HepG2 (cell line): Measurements from ENCODE around the gene PPY. TPM values are rescaled to one million over a fixed set of nuclear protein-coding genes. Genes with fewer than 3 reads are reported as not detected.

Experiments
- ATF7 ChIP-seq, 2 experiments: fragments of 450-650 bp in 1 of 2; sonication (generic) in 1 of 2; formaldehyde crosslinking in 1 of 2; IDR thresholded peaks; 2 replicates each; pipeline versions ENCODE4 v1.4.0 to v1.6.1; 2016 to 2020; ENCODE audit warnings: antibody characterized with exemption in 1 of 2, mild to moderate bottlenecking in 1 of 2, missing genetic modification reagents in 1 of 2
- ELF4 ChIP-seq: sonication (generic); formaldehyde crosslinking; IDR thresholded peaks from 2 replicates; pipeline ENCODE4 v1.5.0; 2020; ENCODE audit warnings: missing genetic modification reagents, mild to moderate bottlenecking, moderate library complexity, borderline replicate concordance
- FOXO1 ChIP-seq: sonication (generic); formaldehyde crosslinking; IDR thresholded peaks from 2 replicates; pipeline ENCODE4 v1.4.0; 2020; ENCODE audit warnings: missing genetic modification reagents
- KAT2B ChIP-seq: fragments of 150-350 bp; IDR thresholded peaks from 2 replicates; pipeline ENCODE4 v1.6.1; 2014; ENCODE audit warnings: low read depth, low read length, borderline replicate concordance
- MYNN ChIP-seq: sonication (generic); formaldehyde crosslinking; IDR thresholded peaks from 2 replicates; pipeline ENCODE4 v1.4.0; 2020; ENCODE audit warnings: mild to moderate bottlenecking, low read depth, missing genetic modification reagents
- NFIB ChIP-seq: sonication (generic); formaldehyde crosslinking; IDR thresholded peaks from 2 replicates; pipeline ENCODE4 v1.9.0; 2021; ENCODE audit warnings: missing genetic modification reagents, mild to moderate bottlenecking, borderline replicate concordance
- NPAS2 ChIP-seq: sonication (generic); formaldehyde crosslinking; IDR thresholded peaks from 2 replicates; pipeline ENCODE4 v1.8.0; 2022; ENCODE audit warnings: mild to moderate bottlenecking, missing genetic modification reagents, borderline replicate concordance
- NR2F2 ChIP-seq: IDR thresholded peaks from 2 replicates; pipeline ENCODE4 v1.6.1; 2012; ENCODE audit warnings: low read depth, inconsistent platforms, borderline replicate concordance
- PRPF4 ChIP-seq: fragments of 200-400 bp; formaldehyde crosslinking; IDR thresholded peaks from 2 replicates; pipeline ENCODE4 v1.6.1; 2016; ENCODE audit warnings: low read length, low read depth; ENCODE audit not compliant: poor library complexity, severe bottlenecking
- REXO4 ChIP-seq: sonication (generic); formaldehyde crosslinking; IDR thresholded peaks from 2 replicates; pipeline ENCODE4 v1.8.0; 2022; ENCODE audit warnings: missing genetic modification reagents, mild to moderate bottlenecking, borderline replicate concordance
- TBL1XR1 ChIP-seq: fragments of 150-350 bp; IDR thresholded peaks from 2 replicates; pipeline ENCODE4 v1.6.1; 2014; ENCODE audit warnings: borderline replicate concordance, low read length; ENCODE audit not compliant: partially characterized antibody
- ZC3H13 ChIP-seq: sonication (generic); formaldehyde crosslinking; IDR thresholded peaks from 2 replicates; pipeline ENCODE4 v1.8.1; 2023; ENCODE audit warnings: mild to moderate bottlenecking, missing genetic modification reagents, moderate library complexity
- ZFAT ChIP-seq: sonication (generic); formaldehyde crosslinking; conservative IDR thresholded peaks from 2 replicates; pipeline ENCODE4 v1.8.1; 2023; ENCODE audit warnings: missing genetic modification reagents, inconsistent platforms
- ZNF530 ChIP-seq: sonication (generic); formaldehyde crosslinking; IDR thresholded peaks from 2 replicates; pipeline ENCODE4 v1.5.0; 2020; ENCODE audit warnings: low read depth, mild to moderate bottlenecking, missing genetic modification reagents
- ZNF550 ChIP-seq: sonication (generic); formaldehyde crosslinking; IDR thresholded peaks from 2 replicates; pipeline ENCODE4 v1.4.0; 2020; ENCODE audit warnings: mild to moderate bottlenecking, missing genetic modification reagents, borderline replicate concordance
- ZNF567 ChIP-seq: sonication (generic); formaldehyde crosslinking; IDR thresholded peaks from 2 replicates; pipeline ENCODE4 v1.8.1; 2023; ENCODE audit warnings: mild to moderate bottlenecking, missing genetic modification reagents, borderline replicate concordance
- ZNF660 ChIP-seq: sonication (generic); formaldehyde crosslinking; IDR thresholded peaks from 2 replicates; pipeline ENCODE4 v1.5.1; 2020; ENCODE audit warnings: mild to moderate bottlenecking, low read depth, missing genetic modification reagents, borderline replicate concordance
- ZNF780A ChIP-seq: sonication (generic); formaldehyde crosslinking; IDR thresholded peaks from 2 replicates; pipeline ENCODE4 v1.8.0; 2022; ENCODE audit warnings: mild to moderate bottlenecking, missing genetic modification reagents, moderate library complexity
- ZSCAN25 ChIP-seq: sonication (generic); formaldehyde crosslinking; IDR thresholded peaks from 2 replicates; pipeline ENCODE4 v1.8.0; 2022; ENCODE audit warnings: mild to moderate bottlenecking, missing genetic modification reagents
- polyA plus RNA-seq, 8 experiments: library from polyadenylated mRNA; depleted of rRNA in 3 of 8; stranded (reverse) in 7 of 8; unstranded in 1 of 8; fragments of >200 nt; fragmentation: Illumina TruSeq in 4 of 8; extraction: Trizol in 4 of 8; gene quantifications; 2 replicates each; pipeline versions ENCODE4 v1.2.1 to v1.2.3, GENCODE V29; 2011 to 2016; ENCODE audit warnings: low read depth in 4 of 8, missing spikeins in 1 of 8, mixed read lengths in 1 of 8; ENCODE audit not compliant: insufficient read depth in 1 of 8
- total RNA-seq, 5 experiments: library from RNA; depleted of rRNA; stranded (reverse); fragments of >200 nt; fragmentation: Illumina TruSeq; extraction: Trizol; gene quantifications; 2 replicates each; pipeline ENCODE4 v1.2.3, GENCODE V29; 2016; ENCODE audit warnings: low read depth in 1 of 5
- TF ChIP-seq, protein P1 (sequence below): sonication (generic); formaldehyde crosslinking; IDR thresholded peaks from 2 replicates; pipeline ENCODE4 v1.4.0; 2020; ENCODE audit warnings: mild to moderate bottlenecking, missing genetic modification reagents
- TF ChIP-seq, protein P2 (sequence below): sonication (generic); formaldehyde crosslinking; IDR thresholded peaks from 2 replicates; pipeline ENCODE4 v1.8.1; 2023; ENCODE audit warnings: missing genetic modification reagents, inconsistent platforms, borderline replicate concordance
- TF ChIP-seq, protein P3 (sequence below): IDR thresholded peaks from 2 replicates; pipeline ENCODE4 v1.4.0; 2020; ENCODE audit warnings: mild to moderate bottlenecking, missing genetic modification reagents
- TF ChIP-seq, protein P4 (sequence below): sonication (generic); formaldehyde crosslinking; conservative IDR thresholded peaks from 2 replicates; pipeline ENCODE4 v1.4.0; 2020; ENCODE audit warnings: missing genetic modification reagents

Gene PPY
- total and polyA plus RNA-seq, 2 of the 13 experiments (the other 11 are each of a cell fraction or from before 2014, with no cell fraction given), result not detected

DNA sequence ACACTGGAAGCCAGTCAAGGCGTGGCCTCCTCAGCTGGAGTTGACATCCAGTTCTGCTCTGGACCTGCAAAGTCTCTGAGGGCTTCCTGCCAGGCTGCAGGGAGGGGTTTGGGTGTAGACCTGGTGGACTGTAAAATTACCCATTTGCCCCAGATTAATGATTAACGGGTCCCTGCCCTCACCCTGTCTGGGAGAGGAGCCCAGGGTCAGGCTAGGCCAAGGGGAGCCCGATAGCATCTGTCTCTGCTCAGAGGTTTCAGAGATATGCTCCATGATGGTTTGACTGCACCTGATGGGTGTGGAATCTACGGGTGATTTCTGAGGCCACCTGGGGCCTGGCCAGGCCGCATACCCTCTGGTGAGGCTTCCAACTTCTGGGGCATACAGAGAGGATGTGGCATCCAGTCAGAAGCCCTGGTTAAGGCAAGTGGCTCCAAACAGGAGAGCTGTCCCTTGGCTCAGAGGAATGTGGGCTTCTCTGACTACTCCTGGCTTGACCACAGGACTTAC lies 11.2 kb downstream of the PPY start (continued):
- TF ChIP-seq, protein P1, sequence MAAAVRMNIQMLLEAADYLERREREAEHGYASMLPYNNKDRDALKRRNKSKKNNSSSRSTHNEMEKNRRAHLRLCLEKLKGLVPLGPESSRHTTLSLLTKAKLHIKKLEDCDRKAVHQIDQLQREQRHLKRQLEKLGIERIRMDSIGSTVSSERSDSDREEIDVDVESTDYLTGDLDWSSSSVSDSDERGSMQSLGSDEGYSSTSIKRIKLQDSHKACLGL, result no peak
- TF ChIP-seq PRPF4 (no peak), ZNF660 (CRISPR knock-in tag) (no peak), ZNF780A (CRISPR knock-in tag) (no peak), ZSCAN25 (CRISPR knock-in tag) (0 out of 2 replicates have a peak, but pooled peaks have one; percentile 21), ZFAT (no peak), ATF7 (IDR thresholded peaks at IDR 0.05) (no peak), ATF7 (CRISPR knock-in tag; IDR thresholded peaks at IDR 0.05) (no peak), ELF4 (no peak), NPAS2 (CRISPR knock-in tag) (no peak), ZC3H13 (CRISPR knock-in tag) (no peak), NFIB (CRISPR knock-in tag) (no peak), ZNF550 (no peak), ZNF567 (CRISPR knock-in tag) (no peak), KAT2B (no peak), TBL1XR1 (no peak), MYNN (CRISPR knock-in tag) (no peak), FOXO1 (CRISPR knock-in tag) (no peak), ZNF530 (no peak), REXO4 (CRISPR knock-in tag) (no peak), NR2F2 (no peak)
- TF ChIP-seq, protein P2, sequence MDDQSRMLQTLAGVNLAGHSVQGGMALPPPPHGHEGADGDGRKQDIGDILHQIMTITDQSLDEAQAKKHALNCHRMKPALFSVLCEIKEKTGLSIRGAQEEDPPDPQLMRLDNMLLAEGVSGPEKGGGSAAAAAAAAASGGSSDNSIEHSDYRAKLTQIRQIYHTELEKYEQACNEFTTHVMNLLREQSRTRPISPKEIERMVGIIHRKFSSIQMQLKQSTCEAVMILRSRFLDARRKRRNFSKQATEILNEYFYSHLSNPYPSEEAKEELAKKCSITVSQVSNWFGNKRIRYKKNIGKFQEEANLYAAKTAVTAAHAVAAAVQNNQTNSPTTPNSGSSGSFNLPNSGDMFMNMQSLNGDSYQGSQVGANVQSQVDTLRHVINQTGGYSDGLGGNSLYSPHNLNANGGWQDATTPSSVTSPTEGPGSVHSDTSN (CRISPR knock-in tag), result no peak
- TF ChIP-seq, protein P3, sequence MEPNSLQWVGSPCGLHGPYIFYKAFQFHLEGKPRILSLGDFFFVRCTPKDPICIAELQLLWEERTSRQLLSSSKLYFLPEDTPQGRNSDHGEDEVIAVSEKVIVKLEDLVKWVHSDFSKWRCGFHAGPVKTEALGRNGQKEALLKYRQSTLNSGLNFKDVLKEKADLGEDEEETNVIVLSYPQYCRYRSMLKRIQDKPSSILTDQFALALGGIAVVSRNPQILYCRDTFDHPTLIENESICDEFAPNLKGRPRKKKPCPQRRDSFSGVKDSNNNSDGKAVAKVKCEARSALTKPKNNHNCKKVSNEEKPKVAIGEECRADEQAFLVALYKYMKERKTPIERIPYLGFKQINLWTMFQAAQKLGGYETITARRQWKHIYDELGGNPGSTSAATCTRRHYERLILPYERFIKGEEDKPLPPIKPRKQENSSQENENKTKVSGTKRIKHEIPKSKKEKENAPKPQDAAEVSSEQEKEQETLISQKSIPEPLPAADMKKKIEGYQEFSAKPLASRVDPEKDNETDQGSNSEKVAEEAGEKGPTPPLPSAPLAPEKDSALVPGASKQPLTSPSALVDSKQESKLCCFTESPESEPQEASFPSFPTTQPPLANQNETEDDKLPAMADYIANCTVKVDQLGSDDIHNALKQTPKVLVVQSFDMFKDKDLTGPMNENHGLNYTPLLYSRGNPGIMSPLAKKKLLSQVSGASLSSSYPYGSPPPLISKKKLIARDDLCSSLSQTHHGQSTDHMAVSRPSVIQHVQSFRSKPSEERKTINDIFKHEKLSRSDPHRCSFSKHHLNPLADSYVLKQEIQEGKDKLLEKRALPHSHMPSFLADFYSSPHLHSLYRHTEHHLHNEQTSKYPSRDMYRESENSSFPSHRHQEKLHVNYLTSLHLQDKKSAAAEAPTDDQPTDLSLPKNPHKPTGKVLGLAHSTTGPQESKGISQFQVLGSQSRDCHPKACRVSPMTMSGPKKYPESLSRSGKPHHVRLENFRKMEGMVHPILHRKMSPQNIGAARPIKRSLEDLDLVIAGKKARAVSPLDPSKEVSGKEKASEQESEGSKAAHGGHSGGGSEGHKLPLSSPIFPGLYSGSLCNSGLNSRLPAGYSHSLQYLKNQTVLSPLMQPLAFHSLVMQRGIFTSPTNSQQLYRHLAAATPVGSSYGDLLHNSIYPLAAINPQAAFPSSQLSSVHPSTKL (CRISPR knock-in tag), result peak; percentile 47; the same call in 1 of the 2 replicates
- TF ChIP-seq, protein P4, sequence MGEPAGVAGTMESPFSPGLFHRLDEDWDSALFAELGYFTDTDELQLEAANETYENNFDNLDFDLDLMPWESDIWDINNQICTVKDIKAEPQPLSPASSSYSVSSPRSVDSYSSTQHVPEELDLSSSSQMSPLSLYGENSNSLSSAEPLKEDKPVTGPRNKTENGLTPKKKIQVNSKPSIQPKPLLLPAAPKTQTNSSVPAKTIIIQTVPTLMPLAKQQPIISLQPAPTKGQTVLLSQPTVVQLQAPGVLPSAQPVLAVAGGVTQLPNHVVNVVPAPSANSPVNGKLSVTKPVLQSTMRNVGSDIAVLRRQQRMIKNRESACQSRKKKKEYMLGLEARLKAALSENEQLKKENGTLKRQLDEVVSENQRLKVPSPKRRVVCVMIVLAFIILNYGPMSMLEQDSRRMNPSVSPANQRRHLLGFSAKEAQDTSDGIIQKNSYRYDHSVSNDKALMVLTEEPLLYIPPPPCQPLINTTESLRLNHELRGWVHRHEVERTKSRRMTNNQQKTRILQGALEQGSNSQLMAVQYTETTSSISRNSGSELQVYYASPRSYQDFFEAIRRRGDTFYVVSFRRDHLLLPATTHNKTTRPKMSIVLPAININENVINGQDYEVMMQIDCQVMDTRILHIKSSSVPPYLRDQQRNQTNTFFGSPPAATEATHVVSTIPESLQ, result no peak
